Measurements from ENCODE around the gene KRT13.

KRT13 gene

DNA sequence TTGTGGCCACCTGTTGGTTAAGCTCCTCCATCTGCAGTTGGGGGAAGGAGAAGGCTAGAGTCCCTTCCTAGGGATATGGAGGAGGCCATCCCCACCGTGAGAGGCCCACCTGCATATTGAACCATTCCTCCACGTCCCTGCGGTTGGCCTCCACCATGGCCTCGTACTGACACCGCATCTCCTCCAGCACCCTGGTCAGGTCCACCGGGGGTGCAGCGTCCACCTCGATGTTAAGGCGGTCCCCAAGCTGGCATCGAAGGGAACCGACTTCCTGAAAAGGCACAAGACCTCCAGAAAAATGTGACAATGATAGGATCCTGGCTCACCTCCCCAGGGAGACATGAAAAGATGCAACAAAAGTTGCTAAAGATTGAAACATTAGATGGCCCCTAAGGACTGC lies 41.2 kb downstream of the KRT13 start:
- no peak for DNase-seq

DNA sequence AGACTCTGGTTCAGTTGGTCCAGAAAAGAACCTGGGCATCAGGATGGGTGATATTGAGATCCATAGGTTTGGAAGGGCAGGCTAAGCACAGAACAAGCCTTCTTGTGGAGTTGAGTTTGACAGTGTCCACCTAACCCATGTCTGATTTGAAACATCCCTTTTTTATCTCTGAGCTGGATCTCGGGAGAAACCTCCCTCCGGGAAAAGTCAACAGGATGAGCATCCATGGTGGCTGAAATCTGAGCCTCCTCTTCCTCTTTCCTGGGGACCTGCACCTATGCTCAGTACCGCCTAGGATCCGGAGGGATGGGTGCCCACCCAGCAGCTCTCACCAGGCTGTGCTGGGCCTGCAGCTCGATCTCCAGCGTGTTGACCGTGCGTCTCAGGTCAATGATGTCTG lies 41.7 kb downstream of the KRT13 start:
- no peak for DNase-seq

DNA sequence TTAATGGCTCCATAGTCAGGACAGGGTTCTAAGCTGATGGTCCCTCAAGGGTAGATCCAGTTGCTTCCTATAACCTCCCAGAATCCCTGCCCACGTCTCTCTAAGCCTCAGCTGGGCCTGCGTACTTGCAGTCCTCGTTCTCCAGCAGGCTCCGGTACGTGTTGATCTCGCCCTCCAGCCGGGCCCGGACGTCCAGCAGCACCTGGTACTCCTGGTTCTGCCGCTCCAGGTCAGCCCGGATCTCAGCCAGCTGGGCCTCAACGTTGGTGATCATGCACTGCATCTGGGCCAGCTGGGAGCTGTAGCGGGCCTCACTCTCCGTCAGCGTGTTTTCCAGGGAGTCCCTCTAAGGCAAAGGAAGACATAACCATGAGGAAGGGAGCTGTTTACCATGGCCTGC lies 42.7 kb downstream of the KRT13 start:
- no peak for DNase-seq

DNA sequence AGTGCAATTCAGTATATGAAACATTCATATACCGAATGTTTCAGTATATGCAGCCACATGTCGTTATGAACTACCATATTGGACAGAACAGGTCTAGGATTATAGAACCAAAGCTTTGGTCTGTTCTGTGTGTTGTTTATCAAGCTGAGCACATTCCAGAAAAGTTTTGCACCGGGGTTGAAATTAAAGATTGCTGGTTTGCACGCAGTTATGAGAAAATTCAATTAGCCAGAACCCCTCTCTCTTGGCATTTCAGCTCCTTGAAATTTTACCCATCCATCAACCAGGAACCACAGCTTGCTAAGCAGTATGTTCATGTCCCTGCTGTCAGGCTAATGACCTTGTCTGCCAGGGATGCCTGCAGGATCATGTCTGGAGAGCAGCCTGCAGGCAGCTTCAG lies 47.7 kb downstream of the KRT13 start:
- DNase-seq, result peak; percentile 84

DNA sequence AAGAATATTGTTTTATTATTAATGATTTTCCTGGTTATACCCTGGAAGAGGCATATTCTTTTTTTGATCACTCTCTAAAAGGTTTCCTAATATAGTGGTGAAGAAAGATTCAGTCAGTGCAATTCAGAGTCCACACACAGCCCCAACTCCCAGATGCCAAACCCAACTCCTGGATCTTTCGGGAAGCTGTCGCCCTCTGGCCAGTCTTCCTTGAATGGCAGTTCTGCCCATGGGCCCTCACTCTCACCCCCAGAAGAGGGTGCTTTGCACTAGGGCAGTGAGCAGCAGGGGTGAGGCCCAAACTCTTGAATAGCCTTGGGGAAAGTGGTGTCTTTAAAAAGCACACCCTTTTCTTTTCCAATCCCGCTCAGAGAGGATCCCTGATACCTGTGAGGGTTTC lies 49.2 kb downstream of the KRT13 start:
- DNase-seq, result no peak

DNA sequence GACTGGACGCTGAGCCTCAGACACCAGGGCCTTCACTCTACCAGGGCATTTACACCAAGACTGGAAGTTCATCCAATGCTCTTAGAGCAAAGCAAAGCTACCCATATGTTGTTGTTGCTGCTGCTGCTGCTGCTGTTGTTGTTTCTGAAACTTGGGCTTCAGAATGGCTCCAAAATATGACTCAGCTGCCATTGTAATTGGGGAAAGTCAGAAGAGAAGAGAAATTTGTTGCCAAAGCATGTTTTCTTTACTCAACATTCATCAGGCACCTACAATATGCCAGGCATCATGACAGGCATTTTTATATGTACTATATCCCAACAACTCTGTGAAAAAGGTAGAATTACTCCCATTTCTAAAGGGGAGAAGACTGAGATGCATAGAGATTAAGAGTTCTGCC lies 50.2 kb downstream of the KRT13 start:
- no peak for DNase-seq

DNA sequence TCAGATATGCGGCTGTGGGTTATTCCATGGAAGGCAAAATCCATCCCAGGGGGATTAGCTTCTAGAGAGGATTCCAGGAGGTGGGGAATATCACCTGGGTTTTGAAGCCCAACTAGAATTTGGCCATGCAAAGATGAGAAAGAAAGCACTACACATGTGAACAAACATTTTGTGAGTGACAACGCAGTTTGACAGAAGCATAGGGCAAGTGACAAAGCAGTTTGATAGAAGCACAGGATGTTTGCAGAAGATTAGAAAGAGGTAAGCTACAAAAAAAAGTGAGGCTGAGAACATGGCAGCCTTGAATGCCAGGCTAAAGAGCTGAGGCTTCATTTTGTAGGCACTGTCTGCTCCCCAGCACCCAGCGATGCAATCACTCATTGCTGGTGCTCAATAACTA lies 52.3 kb downstream of the KRT13 start:
- DNase-seq, result no peak

DNA sequence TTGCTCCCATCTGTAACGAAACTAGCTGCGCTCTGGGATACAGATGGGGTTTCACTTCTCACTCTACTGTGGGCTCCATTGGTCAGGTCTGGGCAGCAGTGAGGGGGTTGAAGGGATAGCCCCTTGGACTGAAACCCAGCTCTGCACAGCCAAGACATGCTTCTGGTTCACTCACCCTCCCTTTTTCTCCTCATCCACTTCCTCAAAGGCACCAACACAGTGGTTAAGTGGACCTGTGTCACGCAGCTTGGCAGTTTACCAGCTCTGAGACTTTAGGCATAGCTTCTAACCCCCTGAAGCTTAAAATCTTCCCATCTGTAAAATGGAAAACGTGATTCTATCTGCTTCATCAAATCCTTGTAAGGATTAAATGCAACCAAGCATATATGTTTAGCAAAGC lies 53.1 kb downstream of the KRT13 start:
- no peak for DNase-seq

DNA sequence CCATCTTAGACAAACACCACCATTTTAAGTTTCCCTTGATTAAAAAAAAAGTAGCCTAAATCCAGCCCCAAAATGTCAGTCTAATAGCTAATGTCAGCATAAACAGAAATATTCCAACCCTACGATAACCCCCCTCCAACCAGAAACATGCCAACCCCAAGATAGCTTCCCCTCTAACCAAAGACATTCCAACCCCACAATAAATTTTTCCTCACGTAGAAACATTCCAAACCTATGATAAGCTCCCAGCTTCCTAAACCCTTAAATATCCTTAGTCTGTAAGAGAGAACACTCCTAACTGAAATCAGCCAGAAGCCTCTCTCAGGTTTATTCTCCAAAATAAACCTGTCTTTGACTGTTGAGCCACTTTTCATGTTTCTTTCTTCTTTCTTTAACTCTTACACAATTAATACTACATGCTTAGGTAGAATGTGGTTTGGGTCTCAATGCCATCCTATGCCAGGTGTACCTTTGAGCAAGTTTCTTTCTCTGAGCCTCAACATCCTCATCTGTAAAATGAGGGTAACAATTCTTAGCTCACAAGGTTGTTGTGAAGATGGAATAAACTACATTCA lies 54.2 kb downstream of the KRT13 start:
- no peak for DNase-seq
